GM12874 (cell line): ENCODE data around the gene TK2.

Source experiments
- TF ChIP-seq, protein P1 (sequence below): IDR thresholded peaks from 2 replicates; pipeline ENCODE4 v1.5.1; 2011; ENCODE audit warnings: low read depth, mild to moderate bottlenecking, control low read depth, low read length, moderate library complexity; ENCODE audit not compliant: insufficient read depth

Gene TK2

DNA sequence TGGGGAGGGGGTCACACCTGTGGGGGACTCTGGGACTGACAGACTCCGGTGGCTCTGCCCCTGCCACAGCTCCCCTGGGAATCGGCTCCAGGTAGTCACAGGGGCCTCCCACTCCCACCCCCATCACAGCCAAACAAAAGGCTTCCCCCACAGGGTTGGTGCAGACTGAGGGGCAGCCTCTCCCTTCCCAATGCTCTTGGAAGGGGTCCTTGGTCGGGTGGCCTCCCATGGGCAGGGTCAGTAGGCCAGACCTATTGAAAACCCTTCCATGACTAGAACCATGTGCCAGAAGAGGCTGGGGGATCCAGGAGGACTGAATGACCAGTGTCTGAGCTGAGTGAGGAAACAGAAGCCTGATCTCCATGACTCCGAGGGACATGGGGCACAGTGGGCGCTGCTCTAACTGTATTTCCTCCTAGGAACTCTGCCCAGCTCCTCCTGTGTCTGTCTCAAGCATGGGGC lies 28.6 kb downstream of the TK2 start:
- TF ChIP-seq, protein P1, sequence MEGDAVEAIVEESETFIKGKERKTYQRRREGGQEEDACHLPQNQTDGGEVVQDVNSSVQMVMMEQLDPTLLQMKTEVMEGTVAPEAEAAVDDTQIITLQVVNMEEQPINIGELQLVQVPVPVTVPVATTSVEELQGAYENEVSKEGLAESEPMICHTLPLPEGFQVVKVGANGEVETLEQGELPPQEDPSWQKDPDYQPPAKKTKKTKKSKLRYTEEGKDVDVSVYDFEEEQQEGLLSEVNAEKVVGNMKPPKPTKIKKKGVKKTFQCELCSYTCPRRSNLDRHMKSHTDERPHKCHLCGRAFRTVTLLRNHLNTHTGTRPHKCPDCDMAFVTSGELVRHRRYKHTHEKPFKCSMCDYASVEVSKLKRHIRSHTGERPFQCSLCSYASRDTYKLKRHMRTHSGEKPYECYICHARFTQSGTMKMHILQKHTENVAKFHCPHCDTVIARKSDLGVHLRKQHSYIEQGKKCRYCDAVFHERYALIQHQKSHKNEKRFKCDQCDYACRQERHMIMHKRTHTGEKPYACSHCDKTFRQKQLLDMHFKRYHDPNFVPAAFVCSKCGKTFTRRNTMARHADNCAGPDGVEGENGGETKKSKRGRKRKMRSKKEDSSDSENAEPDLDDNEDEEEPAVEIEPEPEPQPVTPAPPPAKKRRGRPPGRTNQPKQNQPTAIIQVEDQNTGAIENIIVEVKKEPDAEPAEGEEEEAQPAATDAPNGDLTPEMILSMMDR = no peak

DNA sequence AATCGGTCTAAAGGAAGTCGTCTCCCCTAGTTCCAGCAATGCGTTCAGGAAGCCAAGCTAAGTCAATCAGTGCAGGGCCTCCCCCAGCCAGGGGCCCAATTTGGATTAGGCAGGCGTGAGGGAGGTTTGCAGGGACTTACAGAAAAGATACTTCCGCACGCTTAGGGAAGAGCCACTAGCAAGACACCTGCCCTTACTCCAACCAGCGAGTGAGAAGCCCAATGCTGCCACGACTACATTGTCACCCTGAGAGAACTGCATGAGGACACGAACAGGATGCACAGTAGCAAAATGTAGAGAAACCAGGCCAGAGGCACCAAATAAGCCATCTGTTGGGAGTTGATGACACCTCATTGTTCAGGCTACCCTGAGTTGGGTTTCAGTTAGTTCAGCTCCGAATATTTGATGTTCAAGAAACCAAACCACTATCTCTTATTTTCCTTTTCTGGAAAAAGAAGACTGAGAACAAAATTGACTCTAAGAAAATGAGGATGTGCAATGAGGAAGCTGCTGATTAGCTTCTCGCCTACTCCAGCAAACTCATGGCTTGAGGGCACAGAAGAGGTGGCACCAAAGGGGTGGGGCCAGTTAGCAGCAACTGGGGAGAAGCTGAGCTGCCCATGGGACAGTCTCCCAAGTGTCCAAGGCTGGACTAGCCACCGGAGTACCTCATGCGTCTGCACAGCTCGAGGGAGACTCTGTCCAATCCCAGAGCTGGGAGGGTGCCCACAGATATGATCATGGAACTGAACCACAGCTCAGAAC lies 29.3 kb downstream of the TK2 start:
- TF ChIP-seq, protein P1 = no peak

DNA sequence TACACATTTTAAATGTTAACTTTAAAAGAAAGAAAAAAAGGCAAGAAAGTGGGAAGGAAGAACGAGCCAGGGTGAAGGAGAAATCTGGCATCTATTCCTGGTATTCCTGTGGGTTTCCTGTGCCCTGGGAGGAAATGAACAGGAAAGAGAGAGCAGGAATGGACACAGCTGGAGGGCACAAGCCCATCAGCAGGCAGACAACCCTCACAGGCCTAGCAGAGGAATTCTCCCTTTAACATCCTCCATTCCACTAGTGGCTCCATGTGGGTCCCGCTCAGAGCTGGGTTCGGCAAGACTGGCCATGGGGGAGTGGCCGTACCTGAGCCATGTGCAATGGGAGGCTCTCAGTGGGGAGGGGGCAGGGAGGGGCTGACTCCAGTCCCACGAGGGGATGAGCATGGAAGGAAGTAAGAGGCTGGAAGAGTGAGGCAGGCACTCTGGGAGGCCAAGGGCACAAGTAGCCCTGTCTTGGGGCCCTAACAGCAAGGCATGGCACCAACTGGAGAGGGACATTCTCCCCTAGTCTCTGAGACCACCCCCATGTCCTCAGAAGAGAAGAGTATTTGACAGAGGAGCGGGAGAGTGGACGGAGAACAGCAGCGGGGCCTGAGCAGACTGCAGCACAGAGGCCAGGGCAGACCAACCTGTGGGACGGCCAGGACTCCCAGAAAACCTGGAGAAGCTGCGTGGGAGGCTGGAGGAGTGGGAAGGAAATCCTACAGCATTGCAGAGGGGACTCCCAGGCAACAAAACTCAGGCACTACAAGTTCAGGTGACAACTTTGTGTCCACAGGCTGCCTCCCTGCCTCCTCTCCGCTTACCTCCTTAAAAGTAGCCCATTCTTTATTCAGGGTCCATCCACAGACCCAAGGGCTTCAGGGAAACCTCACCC lies 30.2 kb downstream of the TK2 start:
- TF ChIP-seq, protein P1 = no peak

DNA sequence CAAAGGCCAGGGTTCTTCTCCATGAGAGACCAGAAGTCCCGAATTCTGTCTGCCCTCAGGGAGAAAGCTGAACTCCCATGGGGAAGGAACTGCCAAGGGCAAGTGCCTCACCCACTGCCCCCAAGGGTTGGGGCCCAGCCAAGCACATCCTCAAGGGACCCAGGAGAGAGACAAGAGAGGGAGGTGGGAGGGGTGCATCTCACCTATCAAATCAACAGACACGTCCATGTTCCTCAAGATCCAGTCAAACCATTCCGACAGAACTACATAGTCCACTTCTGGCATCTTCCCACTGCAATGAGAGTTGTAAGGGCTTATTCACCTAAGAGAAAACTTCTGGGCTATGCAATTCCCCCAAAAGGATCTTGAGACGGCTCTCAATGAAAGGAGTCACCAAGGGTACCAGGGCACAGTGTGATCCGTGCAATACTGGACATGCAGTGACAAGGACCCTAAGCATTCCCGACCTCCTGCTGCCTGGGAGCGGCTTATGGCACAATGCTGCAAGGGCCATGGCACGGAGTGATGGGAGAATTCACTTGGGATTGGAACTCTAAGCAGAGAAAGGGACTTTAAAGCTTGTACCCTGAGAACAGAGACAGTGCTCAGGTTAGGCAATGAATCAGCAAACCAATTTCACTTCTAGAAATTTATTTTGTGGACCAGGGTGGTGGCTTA lies 32.2 kb downstream of the TK2 start:
- TF ChIP-seq, protein P1 = no peak

DNA sequence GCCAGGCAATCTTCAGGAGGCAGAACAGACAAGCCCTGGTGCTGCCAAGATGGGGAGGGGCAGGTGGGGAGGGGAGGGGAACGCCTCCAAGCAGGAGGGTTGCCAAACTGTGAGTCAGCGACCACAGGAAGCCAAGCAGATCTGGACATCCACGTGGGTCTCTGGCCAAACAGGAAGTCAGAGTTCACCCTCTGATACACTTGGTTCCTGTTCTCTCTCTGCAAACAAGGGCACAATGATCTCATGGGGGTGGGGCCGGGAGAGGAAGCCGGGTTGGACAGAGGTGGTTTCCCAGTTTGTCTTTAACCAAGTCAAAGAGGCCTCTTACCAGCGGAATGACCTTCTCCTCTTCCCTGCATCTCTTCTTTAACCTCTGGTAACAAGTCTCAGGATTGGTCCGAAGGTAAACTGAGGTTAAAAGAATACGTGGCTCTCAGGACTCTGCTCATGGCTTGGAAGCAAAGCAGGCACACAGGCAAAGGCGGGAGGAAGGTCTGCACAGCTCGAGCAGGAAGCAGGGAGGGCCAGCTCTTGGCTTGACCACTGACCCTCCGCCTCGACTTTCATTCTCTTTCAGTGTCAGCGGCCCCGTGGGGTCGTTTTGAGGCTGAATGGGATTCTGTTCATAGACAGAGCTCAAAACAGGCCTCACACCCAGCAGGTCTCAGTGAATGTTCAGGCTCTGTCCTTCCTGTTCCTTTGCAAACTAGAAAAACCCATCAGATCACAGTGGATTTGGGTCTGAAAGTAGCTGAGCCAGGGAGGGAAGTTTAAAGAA lies 32.9 kb downstream of the TK2 start:
- TF ChIP-seq, protein P1 = no peak

DNA sequence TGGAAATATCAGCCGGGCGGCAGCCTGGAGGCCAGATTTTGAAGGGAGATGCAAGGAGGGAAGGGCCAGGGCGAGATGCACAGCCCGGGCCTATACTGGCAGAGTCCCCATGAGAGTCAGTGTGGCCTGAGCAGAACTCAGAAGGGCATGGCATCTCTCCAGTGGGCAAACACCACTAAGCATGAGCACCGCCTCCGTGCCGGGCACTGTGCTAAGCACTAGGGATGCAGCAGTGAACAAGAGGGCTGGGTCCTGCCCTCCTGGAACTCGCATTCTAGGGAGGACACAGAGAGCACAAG lies 33.5 kb downstream of the TK2 start:
- TF ChIP-seq, protein P1 = no peak
